ENCODE results near the gene NINJ2.

- TF ChIP-seq TAF1 (IDR thresholded peaks at IDR 0.05; ENCODE audit: low read depth) (no peak), ZBTB7A (IDR thresholded peaks at IDR 0.05; ENCODE audit: low read depth) (no peak), CREB1 (IDR thresholded peaks at IDR 0.05; ENCODE audit: low read depth) (no peak), TEAD4 (IDR thresholded peaks at IDR 0.05) (peak; percentile 77), CEBPB (IDR thresholded peaks at IDR 0.05) (no peak), USF1 (IDR thresholded peaks at IDR 0.05) (no peak), REST (IDR thresholded peaks at IDR 0.05; ENCODE audit: low read depth) (no peak), YY1 (IDR thresholded peaks at IDR 0.05; ENCODE audit: low read depth) (no peak)
These were observed 124.3 kb downstream of the NINJ2 start for GRCh38 chr12:538731-539539.

Measured in Ishikawa (cell line).